NB4 (cell line): ENCODE results near the gene FMNL3.

Source experiments
- DNase-seq: peaks from one replicate; pipeline ENCODE4 v3.0.0; 2010; ENCODE audit warnings: low read depth
- H3K4me3 ChIP-seq: one replicate; pipeline ENCODE4 v1.5.1; 2011; ENCODE audit warnings: mild to moderate bottlenecking, low read depth, low read length, moderate library complexity
- CTCF ChIP-seq: IDR thresholded peaks from one replicate; pipeline ENCODE4 v1.5.1; 2012; ENCODE audit warnings: low read depth, low read length
- MAX ChIP-seq: IDR thresholded peaks from 2 replicates; pipeline ENCODE4 v1.6.1; 2011; ENCODE audit warnings: low read depth, low read length
- MYC ChIP-seq: IDR thresholded peaks from 2 replicates; pipeline ENCODE4 v1.6.1; 2011; ENCODE audit warnings: low read depth, low read length
- POLR2A ChIP-seq: IDR thresholded peaks from 2 replicates; pipeline ENCODE4 v1.6.1; 2011; ENCODE audit warnings: mild to moderate bottlenecking; ENCODE audit not compliant: insufficient read length; ENCODE audit errors: extremely low read depth

Gene FMNL3

GRCh38 chr12:49674318-49674981 is 32.8 kb downstream of the FMNL3 start:
- no peak overlapping the region for H3K4me3 ChIP-seq
- TF ChIP-seq POLR2A (no peak), CTCF (no peak), MAX (no peak), MYC (no peak)
- DNase-seq = no peak

GRCh38 chr12:49673446-49674317 is 33.5 kb downstream of the FMNL3 start:
- TF ChIP-seq CTCF (no peak), MYC (no peak), MAX (no peak), POLR2A (no peak)
- no peak for DNase-seq
- H3K4me3 ChIP-seq = no peak overlapping the region

GRCh38 chr12:49672301-49673217 is 34.6 kb downstream of the FMNL3 start:
- no peak overlapping the region for H3K4me3 ChIP-seq
- DNase-seq = no peak
- TF ChIP-seq MYC (no peak), CTCF (no peak), MAX (no peak), POLR2A (no peak)

GRCh38 chr12:49671031-49671765 is 36.0 kb downstream of the FMNL3 start:
- TF ChIP-seq CTCF (no peak), MYC (no peak), MAX (no peak), POLR2A (no peak)
- peak; percentile 69 for DNase-seq

GRCh38 chr12:49669796-49670195 is 37.4 kb downstream of the FMNL3 start:
- TF ChIP-seq CTCF = no peak
- no peak for TF ChIP-seq POLR2A
- no peak for TF ChIP-seq MYC
- no peak for TF ChIP-seq MAX
- DNase-seq = no peak
- no peak overlapping the region for H3K4me3 ChIP-seq

More at GRCh38 chr12:49671031-49671765, 36.0 kb downstream of the FMNL3 start:
- H3K4me3 ChIP-seq = no peak overlapping the region
